GM10248 (cell line): ENCODE data around the gene RAD51B.

Experiments
- CTCF ChIA-PET: fragments of 300-600 bp; sonication (Branson Sonifier 250); formaldehyde crosslinking; extraction: SDS; loops from one replicate; lab custom pipeline; 2021; ENCODE audit warnings: antibody characterized with exemption; lab: Yijun Ruan, JAX
- POLR2A ChIA-PET: fragments of 350-650 bp; sonication (Branson Sonifier 250); formaldehyde crosslinking; extraction: SDS; loops from one replicate; lab custom pipeline; 2020; ENCODE audit warnings: antibody characterized with exemption; lab: Yijun Ruan, JAX
- DNase-seq: peaks from one replicate; pipeline ENCODE4 v3.0.0; 2012; ENCODE audit errors: extremely low spot score
- TF ChIP-seq, protein P1 (sequence below): IDR thresholded peaks from 2 replicates; pipeline ENCODE4 v1.5.1; 2012; ENCODE audit warnings: mild to moderate bottlenecking, low read depth; ENCODE audit errors: extremely low read depth, missing control alignments, control extremely low read depth

RAD51B gene

GRCh38 chr14:68165274-68165843, 345.8 kb downstream of the RAD51B start:
- ChIA-PET CTCF (interaction anchor here (1.3 kb wide), 1 partner anchor 11 kb away, joined by 3 read pairs; no protein-coding TSS in a partner anchor), POLR2A (no interaction called here)
- no peak for DNase-seq
- TF ChIP-seq, protein P1, sequence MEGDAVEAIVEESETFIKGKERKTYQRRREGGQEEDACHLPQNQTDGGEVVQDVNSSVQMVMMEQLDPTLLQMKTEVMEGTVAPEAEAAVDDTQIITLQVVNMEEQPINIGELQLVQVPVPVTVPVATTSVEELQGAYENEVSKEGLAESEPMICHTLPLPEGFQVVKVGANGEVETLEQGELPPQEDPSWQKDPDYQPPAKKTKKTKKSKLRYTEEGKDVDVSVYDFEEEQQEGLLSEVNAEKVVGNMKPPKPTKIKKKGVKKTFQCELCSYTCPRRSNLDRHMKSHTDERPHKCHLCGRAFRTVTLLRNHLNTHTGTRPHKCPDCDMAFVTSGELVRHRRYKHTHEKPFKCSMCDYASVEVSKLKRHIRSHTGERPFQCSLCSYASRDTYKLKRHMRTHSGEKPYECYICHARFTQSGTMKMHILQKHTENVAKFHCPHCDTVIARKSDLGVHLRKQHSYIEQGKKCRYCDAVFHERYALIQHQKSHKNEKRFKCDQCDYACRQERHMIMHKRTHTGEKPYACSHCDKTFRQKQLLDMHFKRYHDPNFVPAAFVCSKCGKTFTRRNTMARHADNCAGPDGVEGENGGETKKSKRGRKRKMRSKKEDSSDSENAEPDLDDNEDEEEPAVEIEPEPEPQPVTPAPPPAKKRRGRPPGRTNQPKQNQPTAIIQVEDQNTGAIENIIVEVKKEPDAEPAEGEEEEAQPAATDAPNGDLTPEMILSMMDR, result no peak

GRCh38 chr14:68166731-68167382, 347.3 kb downstream of the RAD51B start:
- CTCF ChIA-PET, result no interaction called here
- no peak for DNase-seq
- POLR2A ChIA-PET, result no interaction called here
- TF ChIP-seq, protein P1, result no peak

DNA sequence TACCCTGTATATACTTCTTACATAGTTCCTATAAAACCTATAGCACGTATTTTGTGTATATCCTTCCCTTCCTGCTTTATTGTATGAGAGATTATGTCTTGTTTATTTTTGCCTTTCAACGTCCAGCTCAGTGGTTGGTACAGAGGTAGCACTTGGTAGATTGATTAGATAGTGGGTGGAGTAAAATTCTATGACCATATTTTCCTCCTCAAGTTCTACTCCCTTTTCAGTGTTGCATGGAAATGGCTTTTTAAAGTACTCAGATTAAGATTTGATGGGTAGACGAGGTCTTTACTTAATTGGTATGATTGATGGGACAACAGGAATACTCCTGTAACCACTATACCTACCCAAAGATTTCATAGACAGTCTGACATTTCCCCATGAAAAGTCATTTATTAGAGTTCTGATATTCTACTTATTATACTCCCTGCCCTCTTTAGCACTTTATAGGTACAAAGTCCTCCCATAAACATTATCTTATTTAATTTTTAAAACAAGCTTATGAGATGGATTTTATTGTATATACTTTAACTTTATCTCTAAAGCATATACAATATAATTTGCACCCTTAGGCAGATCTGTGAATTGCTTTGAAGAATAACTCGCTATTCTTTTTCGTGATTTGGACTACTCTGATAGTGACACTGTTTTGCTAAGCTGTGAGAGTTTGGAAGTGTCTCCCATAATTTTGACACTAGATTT, 348.0 kb downstream of the RAD51B start:
- DNase-seq, result no peak
- TF ChIP-seq, protein P1, result no peak
- ChIA-PET POLR2A (no interaction called here), CTCF (interaction anchor here (0.7 to 1.1 kb wide), 2 partner anchors 14 to 649 kb away, joined by 3 read pairs; no protein-coding TSS in a partner anchor)

DNA sequence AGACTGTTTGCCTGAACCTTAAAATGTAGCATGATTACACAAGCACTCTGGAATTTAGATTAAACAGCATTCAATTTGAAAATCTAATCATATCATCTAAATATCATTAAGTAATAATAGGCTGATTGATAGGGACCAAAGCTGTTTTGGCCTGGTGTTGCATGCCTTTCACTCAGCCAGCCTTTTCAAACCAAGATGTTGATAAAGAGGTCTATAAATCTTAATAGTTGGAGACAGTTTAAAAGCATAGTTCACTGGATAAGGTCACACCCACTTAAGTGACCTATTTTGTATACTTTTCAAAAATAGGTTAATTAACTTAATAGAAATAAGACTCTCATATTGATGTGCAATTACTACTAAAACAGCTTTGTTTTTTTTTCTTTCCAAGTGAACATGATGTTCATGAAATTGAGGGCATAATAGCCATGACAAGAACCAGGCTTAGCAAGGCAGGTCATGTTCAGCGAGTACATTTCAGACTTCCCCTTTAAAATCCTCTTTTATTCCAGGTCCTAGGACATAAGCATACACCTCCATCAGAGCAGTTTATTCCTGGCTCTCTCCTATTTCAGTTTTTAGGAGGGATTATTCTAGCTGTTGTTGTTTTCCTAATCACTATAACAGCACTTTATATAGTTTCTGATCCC, 349.0 kb downstream of the RAD51B start:
- ChIA-PET CTCF (interaction anchor here (1.1 to 1.2 kb wide), 2 partner anchors 9 to 648 kb away, joined by 3 to 4 read pairs; no protein-coding TSS in a partner anchor), POLR2A (no interaction called here)
- DNase-seq, result no peak
- TF ChIP-seq, protein P1, result no peak

- ChIA-PET CTCF (interaction anchor here (1.2 to 1.4 kb wide), 2 partner anchors 56 to 108 kb away, joined by 3 to 4 read pairs; no protein-coding TSS in a partner anchor), POLR2A (no interaction called here)
- TF ChIP-seq, protein P1, result no peak
- no peak for DNase-seq
These were observed 352.6 kb downstream of the RAD51B start for GRCh38 chr14:68172216-68172615.

- TF ChIP-seq, protein P1, result no peak
- ChIA-PET CTCF (interaction anchor here (1.2 to 1.4 kb wide), 2 partner anchors 56 to 108 kb away, joined by 3 to 4 read pairs; no protein-coding TSS in a partner anchor), POLR2A (no interaction called here)
- peak; percentile 31 for DNase-seq
These were observed 353.0 kb downstream of the RAD51B start for GRCh38 chr14:68172627-68173026.
